Retinal pigment epithelial cell (primary cell): Measurements from ENCODE around the gene ARVCF.

Experiments used
- DNase-seq: peaks from one replicate; pipeline ENCODE4 v3.0.0-alpha.2; 2010; ENCODE audit warnings: low read depth
- H3K4me3 ChIP-seq: 2 replicates; pipeline ENCODE4 v1.5.1; 2011; ENCODE audit warnings: mild to moderate bottlenecking, low read length, control low read depth, moderate library complexity
- TF ChIP-seq, protein P1 (sequence below): conservative IDR thresholded peaks from 2 replicates; pipeline ENCODE4 v1.5.1; 2011; ENCODE audit warnings: low read depth, low read length, control low read depth, inconsistent platforms

ARVCF gene

DNA sequence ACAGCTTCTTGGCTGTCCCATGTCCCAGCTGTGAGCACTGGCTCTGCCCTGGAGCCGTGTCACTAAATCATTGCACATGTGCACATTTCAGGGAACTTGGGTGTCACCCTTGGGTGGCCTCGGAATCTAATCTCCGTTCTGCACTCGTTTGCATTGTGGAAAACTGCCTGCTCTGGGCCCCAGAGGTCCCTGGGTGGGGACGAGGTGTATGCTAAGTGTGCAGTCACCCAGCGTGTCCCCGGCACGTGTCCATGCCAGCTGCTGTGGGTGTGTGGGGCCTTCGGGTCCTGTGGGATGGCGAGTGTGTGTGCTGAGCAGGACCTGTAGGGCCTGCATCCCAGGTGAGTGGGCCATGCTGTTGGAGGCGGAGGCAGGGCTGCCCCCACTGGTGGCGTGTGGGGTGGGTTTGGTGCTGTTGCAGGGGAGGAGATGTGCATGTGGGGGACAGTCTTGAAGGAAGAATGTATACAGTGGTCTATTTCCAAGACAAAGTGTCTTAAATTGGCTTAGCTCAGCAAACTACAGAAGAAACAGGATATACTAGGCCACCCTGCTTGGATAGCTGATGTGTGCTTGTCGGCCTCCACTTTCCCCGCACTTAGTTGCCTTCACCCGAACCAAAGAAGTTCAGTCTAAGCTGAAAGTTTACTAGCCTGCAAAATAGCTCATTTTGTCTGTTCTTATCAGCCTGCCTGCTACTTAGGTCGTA is 18.9 kb upstream of the ARVCF start:
- no peak overlapping the region for H3K4me3 ChIP-seq
- DNase-seq = no peak
- TF ChIP-seq, protein P1, sequence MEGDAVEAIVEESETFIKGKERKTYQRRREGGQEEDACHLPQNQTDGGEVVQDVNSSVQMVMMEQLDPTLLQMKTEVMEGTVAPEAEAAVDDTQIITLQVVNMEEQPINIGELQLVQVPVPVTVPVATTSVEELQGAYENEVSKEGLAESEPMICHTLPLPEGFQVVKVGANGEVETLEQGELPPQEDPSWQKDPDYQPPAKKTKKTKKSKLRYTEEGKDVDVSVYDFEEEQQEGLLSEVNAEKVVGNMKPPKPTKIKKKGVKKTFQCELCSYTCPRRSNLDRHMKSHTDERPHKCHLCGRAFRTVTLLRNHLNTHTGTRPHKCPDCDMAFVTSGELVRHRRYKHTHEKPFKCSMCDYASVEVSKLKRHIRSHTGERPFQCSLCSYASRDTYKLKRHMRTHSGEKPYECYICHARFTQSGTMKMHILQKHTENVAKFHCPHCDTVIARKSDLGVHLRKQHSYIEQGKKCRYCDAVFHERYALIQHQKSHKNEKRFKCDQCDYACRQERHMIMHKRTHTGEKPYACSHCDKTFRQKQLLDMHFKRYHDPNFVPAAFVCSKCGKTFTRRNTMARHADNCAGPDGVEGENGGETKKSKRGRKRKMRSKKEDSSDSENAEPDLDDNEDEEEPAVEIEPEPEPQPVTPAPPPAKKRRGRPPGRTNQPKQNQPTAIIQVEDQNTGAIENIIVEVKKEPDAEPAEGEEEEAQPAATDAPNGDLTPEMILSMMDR = no peak

DNA sequence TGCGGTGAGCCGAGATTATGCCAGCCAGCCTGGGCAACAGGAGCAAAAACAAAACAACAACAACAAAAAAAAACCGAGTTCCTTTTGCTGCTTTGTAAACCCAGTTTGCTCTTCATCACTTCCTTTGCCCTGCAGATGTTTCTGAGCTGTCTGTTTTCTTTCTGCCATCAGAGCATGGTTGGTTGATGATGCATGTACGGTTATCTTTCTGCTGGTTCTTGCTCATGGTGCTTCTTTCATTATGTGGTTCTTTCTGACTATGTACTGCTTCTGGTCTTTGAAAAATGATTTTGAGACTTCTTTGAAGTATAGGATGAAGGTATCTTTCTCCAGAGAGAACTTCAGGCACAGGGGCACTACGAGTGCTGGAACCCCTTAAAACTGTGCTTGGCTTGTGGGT is 17.5 kb upstream of the ARVCF start:
- TF ChIP-seq, protein P1 = no peak
- H3K4me3 ChIP-seq = no peak overlapping the region
- DNase-seq = no peak

DNA sequence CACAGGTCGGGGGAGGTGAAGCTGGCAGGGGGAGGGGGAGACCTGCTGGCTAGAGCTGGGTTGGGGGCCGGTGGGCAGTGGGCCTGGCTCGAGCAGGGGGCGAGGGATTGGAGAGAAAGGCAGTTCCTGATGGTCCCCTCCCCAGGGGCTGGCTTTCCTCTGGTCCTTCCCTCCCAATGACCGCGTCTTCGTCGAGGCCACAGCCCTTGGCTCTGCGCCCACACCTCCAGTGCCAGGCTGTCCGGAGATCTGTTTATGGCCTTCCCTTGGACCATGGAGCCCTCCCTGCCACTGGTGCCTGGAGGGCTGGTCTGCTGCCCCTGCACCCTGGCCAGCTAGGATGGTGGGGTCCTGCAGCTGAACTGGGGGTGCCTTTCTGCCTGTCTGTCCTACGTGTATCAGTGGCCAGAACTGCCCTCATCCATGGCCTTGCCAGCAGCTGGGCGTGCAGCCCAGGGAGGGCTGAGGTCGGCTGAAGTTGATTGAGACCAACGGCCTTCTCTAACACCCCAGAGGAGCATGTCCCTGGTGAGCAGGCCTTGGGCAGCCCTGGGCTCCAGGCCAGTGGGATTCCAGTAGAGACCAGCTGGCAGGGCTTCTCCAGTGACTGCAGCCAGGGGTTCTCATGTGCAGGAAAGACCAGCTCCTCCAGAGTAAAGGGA is 16.6 kb upstream of the ARVCF start:
- no peak overlapping the region for H3K4me3 ChIP-seq
- DNase-seq = no peak
- TF ChIP-seq, protein P1 = no peak

DNA sequence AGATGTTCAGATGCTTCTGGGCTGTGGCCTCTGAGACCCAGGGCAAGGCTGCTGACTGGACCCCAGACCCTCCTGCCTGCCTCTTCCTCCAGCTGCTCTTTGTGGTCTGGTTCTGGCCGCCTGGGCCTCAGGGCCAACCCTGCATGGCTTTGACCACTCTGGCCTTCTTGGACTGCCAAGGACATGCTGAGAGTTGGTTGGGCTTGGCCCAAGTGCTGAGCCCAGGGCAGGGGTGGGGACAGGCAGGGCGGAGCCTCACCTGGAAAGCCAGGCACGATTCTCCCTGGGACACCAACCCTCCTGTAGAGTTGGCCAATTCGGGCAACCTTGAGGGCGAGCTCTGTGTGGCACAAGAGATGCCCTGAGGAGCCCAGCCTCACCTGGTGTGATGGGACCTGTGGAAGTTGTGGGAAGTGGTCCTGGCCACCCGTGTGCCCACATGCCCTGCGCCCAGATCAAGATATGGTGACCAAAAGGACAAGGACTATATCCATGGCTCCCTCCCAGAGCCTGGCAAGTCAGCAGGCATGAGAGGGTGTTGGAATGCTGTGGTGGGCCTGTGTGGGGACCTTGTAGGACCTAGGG is 15.9 kb upstream of the ARVCF start:
- no peak overlapping the region for H3K4me3 ChIP-seq
- TF ChIP-seq, protein P1 = no peak
- no peak for DNase-seq

DNA sequence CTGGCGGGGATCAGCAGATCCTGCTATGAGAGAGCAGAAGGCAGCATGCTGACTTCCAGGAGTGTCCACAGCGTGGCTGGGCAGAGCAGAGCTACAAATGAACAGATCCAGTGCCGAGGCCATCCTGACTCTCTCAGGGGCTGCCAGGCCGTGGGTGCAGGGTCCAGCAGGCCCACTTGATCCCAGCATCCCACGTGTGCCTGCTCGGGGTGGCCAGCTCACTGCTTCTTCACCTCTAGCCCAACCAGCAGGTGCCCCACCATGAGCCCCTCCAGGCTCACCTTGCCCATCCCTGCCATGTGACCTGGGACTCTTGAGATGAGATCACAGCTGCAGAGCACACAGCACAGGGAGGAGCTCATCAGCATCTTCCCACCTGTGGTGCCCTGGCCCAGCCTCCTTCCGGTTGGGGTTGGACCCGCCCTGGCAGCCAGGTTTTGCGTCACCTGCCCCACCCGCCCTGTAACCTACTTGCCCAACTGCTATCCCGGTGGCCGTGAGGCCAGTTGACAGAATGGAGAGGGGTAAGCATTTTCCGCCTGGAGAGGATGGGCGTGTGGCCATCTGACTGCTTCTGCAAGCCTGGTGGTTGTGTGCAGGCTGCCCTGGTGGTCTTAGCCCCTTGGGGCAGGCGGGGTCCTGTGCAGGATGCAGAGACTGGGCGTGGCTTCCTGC is 15.2 kb upstream of the ARVCF start:
- no peak for DNase-seq
- no peak overlapping the region for H3K4me3 ChIP-seq
- TF ChIP-seq, protein P1 = no peak

DNA sequence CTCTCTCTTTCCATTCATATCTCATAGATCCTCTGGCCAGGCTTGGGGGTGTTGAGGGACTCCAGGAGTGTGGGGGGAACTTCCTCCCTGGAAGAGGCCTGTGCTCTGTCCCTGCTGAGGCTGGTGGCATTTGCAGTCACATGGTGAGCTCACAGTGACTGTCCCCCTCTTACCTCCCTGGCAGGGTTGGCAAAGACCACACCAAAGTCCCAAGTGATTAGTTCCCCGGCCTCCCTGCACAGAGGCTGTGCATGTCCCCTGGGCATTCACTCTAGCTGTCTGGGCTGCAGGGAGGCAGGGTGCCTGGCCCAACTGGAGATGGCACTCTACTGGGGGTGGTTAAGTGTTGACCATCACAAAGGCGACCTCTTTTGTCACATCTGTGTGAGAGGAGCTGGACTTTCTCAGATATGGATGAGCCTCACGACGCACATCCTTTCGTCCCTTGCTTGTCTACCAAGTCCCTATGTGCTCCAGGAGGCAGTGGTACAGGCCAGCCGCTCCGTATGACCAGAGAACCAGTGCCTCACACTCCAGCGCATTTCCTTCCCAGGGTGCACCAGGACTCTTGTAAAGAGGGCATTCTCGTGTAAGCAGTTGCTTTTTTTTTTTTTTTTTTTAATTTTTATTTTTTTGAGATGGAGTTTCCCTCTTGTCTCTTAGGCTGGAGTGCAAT is 13.1 kb upstream of the ARVCF start:
- H3K4me3 ChIP-seq = no peak overlapping the region
- TF ChIP-seq, protein P1 = no peak
- no peak for DNase-seq
